Measurements from ENCODE around the gene MAP3K14. TPM values are rescaled to one million over a fixed set of nuclear protein-coding genes. Genes with fewer than 3 reads are reported as not detected.

MAP3K14 gene
- total RNA-seq, 4 donors from 2014 or later = 3.7 to 14.7 (median 6.7) TPM

- intact Hi-C loops (cut with DNase I) = no loop called here
- whole genome bisulfite sequencing, 2 donors = 85 to 90% methylated on average over 4 of the region's 4 CpGs
- Histone ChIP-seq H3K4me1 (peaks cover 9 to 66% (median 33%) of the 10 kb centered on the region in 3 donors), H3K36me3 (no peaks in the 10 kb centered on the region), H3K4me3 (no peak overlapping the region), H3K9me3 (no peaks in the 10 kb centered on the region), H3K27ac (peak overlapping the region in 1 of 4 donors; percentile 71), H3K27me3 (no peaks in the 10 kb centered on the region)
- DNase-seq = no peak
- TF ChIP-seq, protein P1, sequence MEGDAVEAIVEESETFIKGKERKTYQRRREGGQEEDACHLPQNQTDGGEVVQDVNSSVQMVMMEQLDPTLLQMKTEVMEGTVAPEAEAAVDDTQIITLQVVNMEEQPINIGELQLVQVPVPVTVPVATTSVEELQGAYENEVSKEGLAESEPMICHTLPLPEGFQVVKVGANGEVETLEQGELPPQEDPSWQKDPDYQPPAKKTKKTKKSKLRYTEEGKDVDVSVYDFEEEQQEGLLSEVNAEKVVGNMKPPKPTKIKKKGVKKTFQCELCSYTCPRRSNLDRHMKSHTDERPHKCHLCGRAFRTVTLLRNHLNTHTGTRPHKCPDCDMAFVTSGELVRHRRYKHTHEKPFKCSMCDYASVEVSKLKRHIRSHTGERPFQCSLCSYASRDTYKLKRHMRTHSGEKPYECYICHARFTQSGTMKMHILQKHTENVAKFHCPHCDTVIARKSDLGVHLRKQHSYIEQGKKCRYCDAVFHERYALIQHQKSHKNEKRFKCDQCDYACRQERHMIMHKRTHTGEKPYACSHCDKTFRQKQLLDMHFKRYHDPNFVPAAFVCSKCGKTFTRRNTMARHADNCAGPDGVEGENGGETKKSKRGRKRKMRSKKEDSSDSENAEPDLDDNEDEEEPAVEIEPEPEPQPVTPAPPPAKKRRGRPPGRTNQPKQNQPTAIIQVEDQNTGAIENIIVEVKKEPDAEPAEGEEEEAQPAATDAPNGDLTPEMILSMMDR (IDR thresholded peaks at IDR 0.05) = no peak
Observed at GRCh38 chr17:45342871-45343526, 26.2 kb upstream of the MAP3K14 start.

DNA sequence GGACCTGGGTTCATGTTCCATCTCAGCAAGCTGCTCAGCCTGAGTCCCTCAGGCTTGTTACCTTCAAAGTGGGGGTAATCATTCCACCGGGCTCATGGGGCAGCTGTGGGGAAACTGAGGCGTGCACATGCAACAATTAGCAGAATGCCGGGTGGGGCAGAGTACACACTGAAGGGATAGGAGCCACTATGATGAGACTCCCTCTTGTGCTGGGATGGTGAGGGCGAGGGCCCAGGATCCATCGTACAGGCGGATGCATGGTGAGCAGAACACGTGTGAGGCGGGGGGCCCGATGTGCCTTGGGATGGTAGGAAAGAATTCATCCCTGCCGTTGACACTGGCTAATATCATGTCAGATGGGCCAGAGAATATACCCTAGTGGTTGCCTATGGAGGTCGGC is 25.5 kb upstream of the MAP3K14 start:
- WGBS, 2 donors = 81 to 87% methylated on average over 10 to 11 of the region's 11 CpGs
- peaks cover 9 to 73% (median 39%) of the 10 kb centered on the region in 3 donors for H3K4me1 ChIP-seq
- DNase-seq = no peak
- peak overlapping the region in 2 of 4 donors; percentile 70 to 71 for H3K27ac ChIP-seq
- peak overlapping the region in 1 of 4 donors; percentile 13 for H3K4me3 ChIP-seq
- intact Hi-C loops (cut with DNase I) = no loop called here
- no peaks in the 10 kb centered on the region for H3K36me3 ChIP-seq
- TF ChIP-seq, protein P1 (IDR thresholded peaks at IDR 0.05) = no peak
- TF ChIP-seq POLR2A (IDR thresholded peaks at IDR 0.05) = no peak
- no peaks in the 10 kb centered on the region for H3K9me3 ChIP-seq
- H3K27me3 ChIP-seq = no peaks in the 10 kb centered on the region

DNA sequence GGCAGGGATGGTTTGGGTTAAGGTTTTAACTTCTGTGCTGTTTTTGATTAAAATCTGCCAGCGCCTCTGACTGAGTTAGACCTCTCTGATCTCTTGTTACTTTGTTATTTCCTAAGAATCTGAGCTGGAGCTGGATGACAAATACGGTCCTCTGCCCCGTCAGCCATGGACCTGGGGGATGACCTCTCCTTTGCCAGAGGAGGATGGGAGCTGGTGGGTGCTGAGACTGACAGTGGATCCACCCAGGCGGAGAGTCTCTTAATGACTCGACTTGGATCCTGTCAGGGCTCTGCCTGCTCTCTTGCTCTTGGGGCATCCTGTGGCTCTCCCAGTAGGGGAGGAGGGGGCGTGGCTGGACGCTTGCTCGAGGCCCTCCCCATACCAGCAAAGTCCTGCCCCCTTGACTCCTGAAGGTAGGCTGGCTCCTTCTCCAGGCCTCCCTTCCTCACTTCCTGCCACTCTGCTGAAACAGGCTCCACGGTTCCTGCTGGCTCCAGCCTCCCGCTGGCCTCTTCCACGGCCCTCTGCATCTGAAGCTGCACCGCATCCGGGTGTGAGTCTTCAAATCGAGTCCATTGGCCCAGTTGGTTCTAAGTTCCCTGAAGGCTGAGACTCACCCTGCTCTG is 24.8 kb upstream of the MAP3K14 start:
- H3K36me3 ChIP-seq = no peaks in the 10 kb centered on the region
- intact Hi-C loops (cut with DNase I) = no loop called here
- H3K27ac ChIP-seq = peak overlapping the region; percentile 33 to 71 (median 66)
- peak overlapping the region in 1 of 4 donors; percentile 13 for H3K4me3 ChIP-seq
- no peaks in the 10 kb centered on the region for H3K27me3 ChIP-seq
- no peaks in the 10 kb centered on the region for H3K9me3 ChIP-seq
- WGBS, 2 donors = 36 to 41% methylated on average over 8 to 10 of the region's 14 CpGs
- TF ChIP-seq, protein P1 (IDR thresholded peaks at IDR 0.05) = no peak
- TF ChIP-seq POLR2A (IDR thresholded peaks at IDR 0.05) = no peak
- no peak for DNase-seq
- H3K4me1 ChIP-seq = peaks cover 9 to 67% (median 39%) of the 10 kb centered on the region in 3 donors

GRCh38 chr17:45339646-45340605 is 23.1 kb upstream of the MAP3K14 start:
- Histone ChIP-seq H3K9me3 (no peaks in the 10 kb centered on the region), H3K36me3 (no peaks in the 10 kb centered on the region), H3K4me3 (no peak overlapping the region), H3K4me1 (peaks cover 0 to 54% (median 26%) of the 10 kb centered on the region in 3 donors), H3K27ac (peak overlapping the region in 2 of 4 donors; percentile 7 to 83), H3K27me3 (no peaks in the 10 kb centered on the region)
- 79 to 83% methylated on average over 5 to 7 of the region's 8 CpGs for WGBS, 2 donors
- intact Hi-C loops (cut with DNase I) = no loop called here
- DNase-seq = no peak
- TF ChIP-seq, protein P1 (IDR thresholded peaks at IDR 0.05) = no peak
- no peak for TF ChIP-seq POLR2A (IDR thresholded peaks at IDR 0.05)

Data from esophagus squamous epithelium (tissue), 5 donors.